KOPT-K1 (cell line): ENCODE results near the gene IL15RA.

ENCODE experiments used
- H3K27ac ChIP-seq: fragments of 200-600 bp; sonication (generic); 2 replicates; pipeline ENCODE4 v1.5.1; 2016; ENCODE audit warnings: antibody characterized with exemption, mild to moderate bottlenecking, low read depth, low read length; ENCODE audit not compliant: poor library complexity, severe bottlenecking
- H3K36me3 ChIP-seq: fragments of 200-600 bp; sonication (generic); 2 replicates; pipeline ENCODE4 v1.5.1; 2017; ENCODE audit warnings: antibody characterized with exemption, mild to moderate bottlenecking, low read length, moderate library complexity; ENCODE audit not compliant: insufficient read depth
- H3K9me3 ChIP-seq: fragments of 200-600 bp; sonication (generic); 2 replicates; pipeline ENCODE4 v1.5.1; 2017; ENCODE audit warnings: antibody characterized with exemption, low read length, mild to moderate bottlenecking; ENCODE audit not compliant: insufficient read depth, poor library complexity, severe bottlenecking

The IL15RA gene

DNA sequence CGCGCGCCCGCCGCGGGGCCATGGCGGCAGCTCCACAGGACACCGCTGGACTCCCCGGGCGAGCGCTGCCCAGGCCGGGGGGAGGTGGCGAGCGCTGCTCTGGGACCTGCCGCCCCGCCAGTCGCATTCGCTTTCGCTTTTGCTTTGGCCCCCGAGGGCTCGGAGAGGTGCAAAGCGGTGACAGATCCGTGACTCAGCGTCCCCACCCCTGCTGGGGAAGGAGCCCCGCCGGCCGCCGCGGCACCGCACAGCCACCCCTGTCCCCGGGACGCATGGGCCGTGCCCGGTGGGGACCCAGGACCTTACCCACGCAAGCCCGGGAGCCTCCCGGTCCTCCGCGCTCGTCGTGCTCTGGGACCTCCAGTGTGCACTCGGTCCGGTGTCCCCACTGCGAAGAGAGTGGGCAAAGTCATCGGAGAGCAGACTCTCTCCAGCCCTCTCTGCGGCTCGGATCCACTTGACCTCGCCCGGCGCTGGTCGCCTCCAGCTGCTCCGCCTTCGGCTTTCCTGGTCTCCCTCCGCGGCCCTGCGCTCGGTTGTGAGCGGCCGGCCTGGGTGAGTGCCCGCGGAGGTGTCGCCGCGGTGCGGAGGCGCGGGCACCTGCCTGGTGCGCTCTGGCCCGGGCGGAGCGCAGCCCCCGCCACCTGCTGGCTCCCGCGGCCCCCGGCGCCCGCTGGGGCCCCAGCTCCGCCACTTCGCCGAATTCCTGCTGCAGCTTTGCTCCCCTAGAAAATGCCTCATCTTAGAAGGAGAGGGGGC, at the start of gene IL15RA:
TSS of gene IL15RA (minus strand) at position 73 of the 759 bp plus-strand sequence. CDS start at position 22, 51 bp downstream.
- Histone ChIP-seq H3K9me3 (no peaks in the 10 kb centered on the region), H3K36me3 (no peaks in the 10 kb centered on the region), H3K27ac (peak within 1 kb of the TSS; percentile 79)

- peaks cover 10% of the 10 kb centered on the region for H3K9me3 ChIP-seq
- H3K27ac ChIP-seq, result no peak overlapping the region
- no peaks in the 10 kb centered on the region for H3K36me3 ChIP-seq
Measured at GRCh38 chr10:6025683-6026255, 48.4 kb upstream of the IL15RA start.

- H3K9me3 ChIP-seq, result no peaks in the 10 kb centered on the region
- no peak overlapping the region for H3K27ac ChIP-seq
- no peaks in the 10 kb centered on the region for H3K36me3 ChIP-seq
Measured at GRCh38 chr10:6024334-6024682, 47.0 kb upstream of the IL15RA start.

DNA sequence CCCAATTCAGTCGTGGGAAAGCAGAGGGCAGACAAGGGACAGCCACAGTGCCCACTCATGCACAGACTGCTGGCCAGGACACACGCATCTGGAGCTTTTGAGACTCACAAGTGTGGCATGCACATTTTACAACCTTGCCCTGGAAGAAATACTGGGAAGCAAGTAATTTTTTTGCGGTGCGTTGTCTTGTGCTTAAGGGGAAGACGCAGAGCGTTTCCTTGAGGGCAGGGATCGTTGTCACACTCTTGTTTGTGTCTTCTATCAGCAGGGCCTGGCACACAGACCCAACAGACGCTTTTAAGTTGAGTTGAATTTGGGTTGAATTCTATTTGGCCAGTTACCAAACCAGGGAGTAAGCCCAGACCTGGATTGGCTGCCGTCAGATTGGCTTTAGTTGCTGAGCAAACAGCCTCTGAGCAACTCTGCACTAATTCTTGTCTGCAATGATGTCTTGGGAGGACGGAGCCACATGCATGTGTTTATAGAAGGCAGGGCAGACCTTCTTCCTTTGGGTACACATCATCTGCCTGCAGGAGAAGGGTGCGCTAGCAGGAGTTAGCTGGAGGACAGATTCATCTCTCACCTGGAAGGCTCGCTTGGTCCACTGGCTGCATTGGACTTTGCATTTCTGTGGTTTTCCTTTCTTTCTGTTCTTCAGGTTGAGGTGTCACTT, 46.5 kb upstream of the IL15RA start:
- H3K27ac ChIP-seq, result no peak overlapping the region
- no peaks in the 10 kb centered on the region for H3K36me3 ChIP-seq
- H3K9me3 ChIP-seq, result no peaks in the 10 kb centered on the region

DNA sequence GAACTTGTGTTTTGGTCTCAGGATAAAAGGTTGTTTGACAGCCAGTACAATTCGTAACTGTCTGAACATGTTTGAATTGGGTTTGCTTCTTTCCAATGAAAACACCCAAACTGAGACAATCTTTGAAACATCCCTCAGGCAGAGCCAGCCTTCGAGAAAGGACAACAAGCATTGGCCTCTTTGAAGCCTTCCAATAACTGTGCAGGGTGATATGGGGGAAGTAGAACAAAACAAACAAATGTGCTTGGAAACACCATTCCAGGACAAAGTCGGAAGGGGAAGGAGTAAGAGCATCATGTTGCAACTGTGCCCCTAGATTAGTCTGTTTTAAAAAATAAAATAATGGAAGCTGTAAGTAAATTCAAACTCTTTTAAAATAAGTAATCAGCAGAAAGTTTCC, 45.3 kb upstream of the IL15RA start:
- Histone ChIP-seq H3K9me3 (no peaks in the 10 kb centered on the region), H3K36me3 (no peaks in the 10 kb centered on the region), H3K27ac (no peak overlapping the region)

DNA sequence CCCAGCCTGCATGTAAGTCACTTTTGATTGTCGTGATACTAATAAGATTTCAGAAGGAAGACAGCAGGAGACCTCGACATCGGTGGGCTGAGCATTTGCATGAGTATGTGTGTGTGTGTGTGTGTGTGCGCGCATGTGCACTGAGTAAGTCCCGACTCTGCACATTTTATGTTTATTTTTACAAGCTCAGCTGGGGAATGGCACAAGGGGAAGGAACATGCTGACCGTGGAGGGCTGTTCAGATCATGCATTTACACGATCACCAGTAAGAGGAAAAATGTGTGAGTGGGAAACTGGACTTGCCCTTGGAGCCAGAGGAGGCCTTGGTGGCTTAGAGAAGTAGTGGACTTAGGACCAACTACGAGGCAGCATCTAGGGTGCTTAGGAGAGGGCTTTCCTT, 43.5 kb upstream of the IL15RA start:
- Histone ChIP-seq H3K9me3 (no peaks in the 10 kb centered on the region), H3K27ac (no peak overlapping the region), H3K36me3 (no peaks in the 10 kb centered on the region)

DNA sequence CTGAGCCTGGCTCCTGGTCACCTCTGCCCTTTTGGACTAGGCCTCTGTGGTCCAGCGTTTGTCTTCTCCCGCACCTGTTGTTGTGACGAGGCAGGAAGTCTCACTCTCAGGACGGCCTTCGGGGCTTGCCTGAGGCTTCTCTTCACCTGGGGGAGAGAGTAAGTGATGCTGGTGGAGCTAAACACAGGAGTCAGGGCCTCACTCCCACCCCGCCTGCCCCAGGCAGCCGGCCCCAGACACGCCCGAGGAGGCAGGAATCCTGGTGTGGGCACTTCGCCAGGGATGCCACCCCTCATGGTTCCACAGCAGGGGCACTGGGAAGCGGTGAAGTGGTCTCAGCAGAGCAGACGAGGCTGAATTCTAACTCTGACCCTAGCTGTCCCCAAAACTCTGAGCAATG, 42.5 kb upstream of the IL15RA start:
- Histone ChIP-seq H3K9me3 (no peaks in the 10 kb centered on the region), H3K36me3 (no peaks in the 10 kb centered on the region), H3K27ac (no peak overlapping the region)

GRCh38 chr10:6019010-6019782, 41.9 kb upstream of the IL15RA start:
- no peaks in the 10 kb centered on the region for H3K9me3 ChIP-seq
- H3K36me3 ChIP-seq, result no peaks in the 10 kb centered on the region
- no peak overlapping the region for H3K27ac ChIP-seq

DNA sequence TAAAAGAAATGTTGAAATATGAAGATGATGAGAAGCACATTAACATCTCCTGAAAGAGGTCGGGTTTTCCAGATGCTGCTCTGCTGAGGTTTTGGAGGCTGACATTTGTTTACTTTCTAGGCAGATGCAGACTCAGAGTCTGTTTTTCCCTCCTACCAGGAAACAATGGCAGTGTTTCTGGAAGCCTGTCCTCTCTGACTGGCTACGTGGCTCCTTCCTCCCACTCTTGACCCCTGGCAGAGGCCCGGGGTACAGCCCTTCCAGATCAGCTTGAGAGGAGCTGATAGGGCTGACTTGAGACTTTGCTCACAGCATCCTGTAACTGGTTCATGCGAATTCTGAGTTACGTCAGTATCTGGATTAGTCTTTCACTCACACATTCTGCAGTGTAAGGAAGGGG, 41.1 kb upstream of the IL15RA start:
- H3K9me3 ChIP-seq, result no peaks in the 10 kb centered on the region
- H3K27ac ChIP-seq, result no peak overlapping the region
- no peaks in the 10 kb centered on the region for H3K36me3 ChIP-seq

DNA sequence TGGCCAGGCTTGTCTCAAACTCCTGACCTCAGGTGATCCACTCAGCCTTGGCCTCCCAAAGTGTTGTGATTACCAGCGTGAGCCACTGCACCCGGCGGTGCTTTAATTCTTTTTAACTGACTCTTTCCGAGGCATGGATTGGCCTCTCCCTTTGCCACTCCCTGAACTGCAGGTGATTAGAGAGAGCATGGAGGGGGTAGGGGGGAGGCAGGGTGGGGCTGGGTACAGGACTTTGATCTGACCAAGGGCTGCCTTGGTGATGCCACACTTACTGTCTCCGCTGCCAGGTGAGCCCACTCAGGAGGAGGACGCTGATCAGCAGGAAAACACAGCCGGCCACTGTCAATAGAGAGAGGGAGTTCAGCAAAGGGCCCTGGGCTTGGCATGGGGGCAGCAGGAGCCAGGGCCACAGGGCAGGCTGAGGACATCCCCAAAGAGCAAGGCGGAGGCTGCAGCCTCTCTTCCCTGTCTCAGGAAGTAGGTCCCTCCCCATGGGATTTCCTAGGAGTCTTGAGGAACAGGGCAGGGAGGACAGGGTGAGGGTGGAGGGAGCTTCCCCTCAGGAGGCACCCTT, 40.5 kb upstream of the IL15RA start:
- Histone ChIP-seq H3K9me3 (no peaks in the 10 kb centered on the region), H3K27ac (no peak overlapping the region), H3K36me3 (no peaks in the 10 kb centered on the region)

- H3K9me3 ChIP-seq, result no peaks in the 10 kb centered on the region
- H3K36me3 ChIP-seq, result no peaks in the 10 kb centered on the region
- no peak overlapping the region for H3K27ac ChIP-seq
Measured at GRCh38 chr10:6014241-6014761, 37.0 kb upstream of the IL15RA start.

- H3K9me3 ChIP-seq, result no peaks in the 10 kb centered on the region
- H3K36me3 ChIP-seq, result no peaks in the 10 kb centered on the region
- no peak overlapping the region for H3K27ac ChIP-seq
Measured at GRCh38 chr10:6013413-6014192, 36.3 kb upstream of the IL15RA start.

- Histone ChIP-seq H3K27ac (no peak overlapping the region), H3K9me3 (peaks cover 13% of the 10 kb centered on the region), H3K36me3 (no peaks in the 10 kb centered on the region)
Measured at GRCh38 chr10:6012121-6012905, 35.0 kb upstream of the IL15RA start.
